GM18867 (cell line): ENCODE results near the gene ERCC3.
"Not testable (repeated sequence)": the region's sequence is repeated elsewhere in the genome, so short reads cannot be mapped to it uniquely, and the experiment has no call there.

ENCODE experiments used
- ATAC-seq: cut with Tn5 transposase; IDR thresholded peaks from one replicate; pipeline ENCODE4 v1.9.1; 2021; ENCODE audit warnings: mild to moderate bottlenecking, moderate library complexity; ENCODE audit not compliant: unreplicated experiment

The ERCC3 gene

GRCh38 chr2:127227264-127227660 is 66.7 kb downstream of the ERCC3 start:
- ATAC-seq, result not testable (repeated sequence)

DNA sequence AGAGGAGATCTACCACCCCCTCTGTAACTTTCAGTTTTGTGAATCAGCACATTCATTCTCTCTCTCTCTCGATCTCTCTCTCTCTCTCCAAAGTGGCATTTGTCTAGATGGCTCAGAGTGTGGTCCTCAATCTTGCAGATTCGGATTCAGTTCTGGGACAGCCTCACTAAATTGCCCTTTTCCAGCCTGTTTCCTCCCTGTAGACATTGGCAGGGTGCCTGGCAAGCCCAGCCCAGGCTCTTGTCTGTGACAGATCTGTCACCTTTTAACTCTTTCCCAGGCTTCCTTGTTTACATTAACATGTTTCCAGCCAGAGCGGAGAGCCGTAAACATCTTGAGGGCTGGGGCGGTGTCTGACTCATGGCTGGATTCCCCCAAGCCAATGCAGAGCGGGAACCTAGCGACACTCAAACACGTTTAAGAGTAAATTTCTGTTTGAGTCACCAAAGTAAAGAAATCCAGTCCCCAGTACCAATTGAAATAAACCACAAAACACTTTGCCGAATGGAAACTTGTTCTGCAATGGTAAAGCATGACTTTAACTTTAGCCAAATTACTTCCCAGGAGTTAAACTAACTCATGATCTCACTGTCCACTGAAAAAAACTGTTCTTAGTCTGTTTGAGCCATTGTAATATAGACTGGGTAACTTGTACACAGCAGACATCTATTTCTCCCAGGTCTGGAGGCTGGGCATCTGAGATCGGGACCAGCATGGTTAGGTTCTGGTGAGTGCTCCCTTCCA is 67.3 kb downstream of the ERCC3 start:
- ATAC-seq, result peak; percentile 83

DNA sequence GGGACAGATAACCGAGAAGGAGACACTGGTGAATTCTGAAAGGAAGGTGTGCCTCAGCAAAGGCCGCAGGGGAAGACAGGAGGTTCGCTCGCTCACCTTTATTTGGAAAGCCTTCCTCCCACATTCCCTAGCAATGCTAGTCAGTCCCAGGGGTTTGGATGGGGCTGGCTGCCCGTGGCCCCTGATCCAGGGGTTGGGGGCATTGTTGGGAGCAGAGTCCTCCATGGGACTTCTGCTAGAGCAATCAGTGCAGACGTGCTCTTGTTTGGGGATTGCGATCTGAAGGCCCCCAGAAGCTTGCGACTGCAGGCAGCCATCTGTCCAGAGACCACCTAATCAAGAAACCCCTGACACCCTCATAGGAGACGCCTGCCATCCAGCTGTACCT is 67.8 kb downstream of the ERCC3 start:
- ATAC-seq, result no peak

GRCh38 chr2:127225186-127225960 is 68.6 kb downstream of the ERCC3 start:
- ATAC-seq, result no peak

- ATAC-seq, result not testable (repeated sequence)
Measured at GRCh38 chr2:127224135-127224534, 69.8 kb downstream of the ERCC3 start.

DNA sequence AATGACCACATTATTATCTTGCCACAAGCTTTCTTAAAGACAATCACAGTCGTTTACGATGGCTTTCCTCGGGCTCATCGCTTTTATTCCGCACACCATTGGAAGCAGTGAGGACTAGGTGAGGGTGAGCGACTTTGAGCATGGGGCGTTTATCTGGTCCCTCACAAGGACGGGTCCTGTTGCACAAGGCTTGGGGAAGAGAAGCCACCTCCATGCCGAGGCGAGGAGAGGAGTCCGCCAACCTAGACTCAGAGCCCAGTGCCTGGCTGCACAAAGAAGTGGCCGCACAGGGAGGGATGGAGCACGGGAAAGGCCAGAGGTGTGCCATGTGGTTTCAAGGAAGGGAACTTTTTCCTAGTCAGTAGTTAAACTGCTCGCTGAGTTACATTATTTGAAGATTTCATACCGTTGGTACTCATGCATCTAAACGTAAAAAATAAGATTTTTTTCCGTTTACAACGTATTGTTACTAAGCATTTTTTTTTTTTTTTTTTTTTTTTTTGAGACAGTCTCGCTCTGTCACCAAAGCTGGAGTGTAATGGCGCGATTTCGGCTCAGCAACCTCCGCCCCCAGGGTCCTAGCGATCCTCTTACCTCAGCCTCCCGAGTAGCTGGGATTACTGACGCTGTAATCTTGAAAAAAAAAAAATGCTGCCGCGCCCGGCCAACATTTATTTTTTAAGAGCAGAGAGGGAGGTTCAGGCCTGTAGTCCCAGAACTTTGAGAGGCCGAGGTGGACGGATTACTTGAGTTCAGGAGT is 73.0 kb downstream of the ERCC3 start:
- no peak for ATAC-seq

DNA sequence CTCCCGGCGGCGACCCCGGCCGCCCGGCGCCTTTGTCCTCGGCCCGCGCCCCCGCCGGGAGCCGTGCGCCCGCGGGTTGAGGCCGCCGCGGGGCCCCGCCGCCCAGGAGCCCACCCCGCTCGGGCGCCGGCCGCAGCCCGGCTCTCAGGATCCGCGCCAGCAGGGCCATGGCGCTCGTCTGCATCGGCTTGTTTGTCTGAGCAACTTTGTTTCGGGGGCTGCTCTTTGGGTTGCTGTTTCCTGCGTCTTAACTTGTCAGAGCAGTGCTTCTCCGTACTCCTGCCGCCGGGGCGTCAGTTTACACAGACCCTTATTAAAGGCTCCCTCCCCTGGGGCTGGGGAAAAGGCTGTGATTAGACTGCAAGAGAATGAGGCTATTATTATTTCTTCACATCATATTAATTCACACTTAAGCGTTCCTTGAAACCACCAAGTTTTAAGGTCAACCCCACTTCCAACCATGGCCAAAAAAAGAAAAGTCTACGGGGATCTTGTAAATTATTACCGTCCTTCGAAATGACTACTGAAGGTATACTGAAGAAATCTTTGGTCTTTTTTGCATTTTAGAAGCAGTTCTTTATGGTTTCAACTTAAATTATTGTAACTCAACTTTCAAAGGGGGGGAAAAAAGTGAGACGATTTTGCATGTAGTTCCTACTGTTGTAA is 73.7 kb downstream of the ERCC3 start, which contains the start of gene CYP27C1:
Gene CYP27C1 (minus strand): TSS at position 198 of the 666 bp plus-strand sequence. CDS start 29 bp downstream, at position 169.
- no peak for ATAC-seq

- no peak for ATAC-seq
Measured at GRCh38 chr2:127219171-127220070, 74.5 kb downstream of the ERCC3 start.

GRCh38 chr2:127218812-127219170 is 75.2 kb downstream of the ERCC3 start:
- ATAC-seq, result no peak

DNA sequence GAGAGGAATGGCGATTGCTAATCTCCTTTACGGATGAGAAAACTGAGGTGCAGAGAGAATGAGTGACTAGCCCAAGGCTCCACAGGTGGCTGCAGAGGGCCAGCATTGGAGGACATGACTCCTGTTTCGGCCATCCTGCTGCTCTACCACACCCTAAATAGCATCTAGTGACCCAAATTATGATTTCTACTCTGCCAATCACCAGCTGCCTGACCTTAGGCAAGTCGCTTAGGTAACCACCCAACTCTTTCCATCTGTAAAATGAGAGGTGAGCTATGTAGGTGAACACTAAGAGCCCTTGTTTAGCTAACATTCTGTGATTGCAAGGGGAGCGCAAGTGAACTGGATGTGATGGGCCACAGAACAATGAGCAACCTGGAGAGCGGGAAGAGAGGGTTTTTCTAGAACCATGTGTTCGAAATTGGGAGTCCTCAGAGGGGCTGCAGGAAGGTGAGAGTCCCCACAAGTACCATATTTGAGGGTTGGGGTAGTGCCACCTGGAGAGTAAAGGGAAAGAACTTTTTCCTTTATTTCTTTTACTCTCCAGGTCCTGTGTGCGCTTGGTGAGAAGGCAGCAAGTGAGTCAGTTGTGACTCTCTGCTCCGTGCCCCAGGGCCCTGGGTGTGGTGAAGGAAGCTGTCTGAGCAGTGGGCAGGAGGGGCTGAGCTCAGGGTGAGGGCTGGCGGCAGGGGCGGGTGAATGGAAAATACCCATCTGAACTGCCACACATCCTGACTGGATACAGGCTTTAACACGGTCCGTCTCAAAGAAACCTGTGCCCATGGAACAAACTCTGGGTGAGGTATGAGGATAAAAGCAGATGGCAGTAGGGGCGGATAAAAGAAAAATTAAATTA is 76.2 kb downstream of the ERCC3 start:
- ATAC-seq, result no peak

DNA sequence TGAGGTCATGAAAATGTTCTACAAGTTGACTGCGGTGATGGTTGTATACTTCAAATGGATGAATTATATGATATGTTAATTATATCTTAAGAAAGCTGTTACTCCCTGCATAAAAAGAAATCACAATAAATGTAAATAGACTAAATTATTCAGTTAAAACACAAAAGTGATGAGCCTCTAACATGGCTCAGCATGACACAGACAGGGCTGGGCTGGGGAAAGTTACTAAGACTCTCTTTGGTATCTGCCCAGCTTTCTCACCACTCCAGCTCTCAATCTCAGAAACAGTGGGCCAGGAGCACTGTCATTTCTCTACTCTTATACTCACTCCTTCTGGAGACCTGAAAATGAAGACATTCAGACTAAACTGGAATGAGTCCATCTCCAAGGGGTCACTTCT is 77.4 kb downstream of the ERCC3 start:
- no peak for ATAC-seq

- no peak for ATAC-seq
Measured at GRCh38 chr2:127216095-127216494, 77.8 kb downstream of the ERCC3 start.

- ATAC-seq, result not testable (repeated sequence)
Measured at GRCh38 chr2:127214201-127214600, 79.7 kb downstream of the ERCC3 start.

DNA sequence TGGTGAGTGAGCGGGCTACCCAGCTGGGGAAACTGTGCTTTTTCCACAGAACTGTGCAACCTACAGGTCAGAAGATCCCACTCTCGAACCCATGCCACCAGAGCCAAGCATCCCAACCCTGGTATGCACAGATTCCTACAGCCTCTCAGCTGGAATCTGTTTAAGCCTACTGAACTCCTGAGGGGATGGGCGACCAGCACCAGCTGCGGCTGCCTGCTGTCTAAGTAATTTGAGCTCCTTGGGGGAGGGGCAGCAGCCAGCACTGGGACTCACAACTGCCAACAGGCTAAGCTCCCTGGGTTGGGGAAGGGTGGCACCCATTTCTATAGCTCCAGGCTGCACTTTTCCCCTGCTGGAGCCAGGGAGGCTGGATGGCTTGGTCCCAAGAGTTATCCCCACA is 85.6 kb downstream of the ERCC3 start:
- ATAC-seq, result no peak
